Panc1 (cell line): ENCODE measurements around the gene ATP9A.

ENCODE experiments used
- CTCF ChIP-seq: fragments of 450-650 bp; IDR thresholded peaks from 2 replicates; pipeline ENCODE4 v1.5.1; 2017; ENCODE audit warnings: mild to moderate bottlenecking
- POLR2AphosphoS5 ChIP-seq: IDR thresholded peaks from 2 replicates; pipeline ENCODE4 v1.6.1; 2012; ENCODE audit warnings: mild to moderate bottlenecking, low read depth, low read length, moderate library complexity

- TF ChIP-seq CTCF = no peak
- no peak for TF ChIP-seq POLR2AphosphoS5
Observed at GRCh38 chr20:51583499-51583898, 184.7 kb downstream of the ATP9A start.
